Uterus (tissue), 2 donors: ENCODE data around the gene IFNG.

Experiments used
- CTCF ChIP-seq, 4 experiments: fragments of 200-600 bp in 2 of 4; fragments of 450-650 bp in 2 of 4; sonication (generic) in 2 of 4; IDR thresholded peaks; one replicate each; pipeline ENCODE4 v1.5.1; 2016 to 2019; ENCODE audit warnings: antibody characterized with exemption in 4 of 4, mild to moderate bottlenecking in 2 of 4, moderate library complexity in 1 of 4
- POLR2A ChIP-seq, 2 donors: fragments of 450-650 bp; IDR thresholded peaks; one replicate each; pipeline ENCODE4 v1.6.1; 2016; ENCODE audit warnings: antibody characterized with exemption in 2 of 2, mild to moderate bottlenecking in 1 of 2, moderate library complexity in 1 of 2

GRCh38 chr12:68115281-68115680, 44.3 kb downstream of the IFNG start:
- TF ChIP-seq CTCF (IDR thresholded peaks at IDR 0.05) (no peak), POLR2A (IDR thresholded peaks at IDR 0.05) (no peak)
